GM12891 (cell line): ENCODE measurements around the gene SETBP1.

Experiments
- PAX5 ChIP-seq: IDR thresholded peaks from 2 replicates; pipeline ENCODE4 v1.6.1; 2011; ENCODE audit warnings: low read length, moderate library complexity, mild to moderate bottlenecking; ENCODE audit not compliant: insufficient read depth, severe bottlenecking
- POLR2A ChIP-seq: IDR thresholded peaks from 2 replicates; pipeline ENCODE4 v1.6.1; 2011; ENCODE audit warnings: low read depth, low read length, control low read depth
- POLR2AphosphoS5 ChIP-seq: IDR thresholded peaks from 2 replicates; pipeline ENCODE4 v1.6.1; 2011; ENCODE audit warnings: low read depth, low read length, control low read depth
- TAF1 ChIP-seq: IDR thresholded peaks from 2 replicates; pipeline ENCODE4 v1.6.1; 2011; ENCODE audit warnings: low read depth, low read length, control low read depth

DNA sequence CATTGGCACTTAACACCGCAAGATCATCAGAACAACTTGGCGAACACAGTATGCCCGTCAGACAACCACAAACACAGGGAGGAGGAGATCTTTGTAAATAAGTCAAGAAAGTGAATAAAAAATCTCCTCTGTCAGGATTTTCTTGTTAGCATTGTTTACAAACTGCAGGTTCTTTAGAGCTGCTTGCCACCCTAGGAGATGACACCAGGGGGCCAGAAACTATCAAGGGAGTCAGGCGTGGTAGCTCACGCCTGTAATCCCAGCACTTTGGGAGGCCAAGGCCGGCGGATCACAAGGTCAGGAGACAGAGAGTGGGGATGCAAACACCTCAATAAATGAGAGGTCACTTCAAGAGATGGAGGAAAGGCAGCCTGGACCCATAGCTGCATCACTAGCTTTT, 428.1 kb downstream of the SETBP1 start:
- TF ChIP-seq POLR2A (no peak), POLR2AphosphoS5 (no peak), TAF1 (no peak), PAX5 (no peak)
